ENCODE measurements around the gene PCDH9. TPM values are rescaled to one million over a fixed set of nuclear protein-coding genes. Genes with fewer than 3 reads are reported as not detected.

The PCDH9 gene
- total and polyA plus RNA-seq, 2 of the 13 experiments (the other 11 are each of a cell fraction or from before 2014, with no cell fraction given) = 0.09 TPM; not detected in 1

DNA sequence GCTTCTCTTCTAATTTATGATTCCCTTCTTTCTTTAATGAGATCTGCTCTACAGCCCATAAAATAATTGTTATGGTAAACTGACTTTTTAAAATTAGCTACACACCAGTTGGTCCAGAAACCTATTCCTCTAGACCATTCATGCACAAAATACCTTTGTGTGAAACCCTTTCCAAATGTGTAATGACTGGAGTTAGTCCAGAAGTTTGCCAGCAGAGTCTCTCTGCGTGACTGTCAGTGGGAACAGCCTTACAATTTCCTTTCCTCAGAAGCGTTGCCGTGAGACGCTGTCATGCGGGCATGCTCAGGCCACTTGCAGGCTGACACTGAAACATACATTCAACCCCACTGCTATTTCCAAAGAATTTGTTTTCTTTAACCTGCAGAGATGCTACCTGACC lies 965.2 kb downstream of the PCDH9 start:
- POLR2A ChIA-PET = no interaction called here
- ATAC-seq = no peak
- H3K9ac ChIP-seq (ENCODE audit: insufficient read depth, low read depth, low read length) = no peak overlapping the region
- H3K4me1 ChIP-seq (ENCODE audit: insufficient read depth, low read length) = no peaks in the 10 kb centered on the region
- WGBS (ENCODE audit: low lambda C conversion rate) = 54% methylated on average over 5 of the region's 5 CpGs
- no peak overlapping the region for H3K27ac ChIP-seq (ENCODE audit: extremely low read length, insufficient read depth, low read length)
- no peaks in the 10 kb centered on the region for H3K36me3 ChIP-seq (replicated peaks in 1 of 2; ENCODE audit: control insufficient read depth in 1 of 2, insufficient read depth in 2 of 2, low read length in 2 of 2)
- H3K79me2 ChIP-seq (ENCODE audit: insufficient read depth, low read length) = no peaks in the 10 kb centered on the region
- intact Hi-C loops (cut with micrococcal nuclease; ENCODE audit: unreplicated experiment) = no loop called here
- BruUV-seq (replicated peaks) = no TSS peak
- CTCF ChIA-PET (ENCODE audit: low intra/inter-chr PET ratio, low total read pairs) = no interaction called here
- H4K20me1 ChIP-seq (ENCODE audit: insufficient read depth, low read length) = no peaks in the 10 kb centered on the region
- no peak overlapping the region for H2AFZ ChIP-seq (ENCODE audit: low read length)
- no peak for DNase-seq (ENCODE audit: low spot score)
- H3K27me3 ChIP-seq (ENCODE audit: control insufficient read depth in 1 of 2, insufficient read depth in 2 of 2, low read length in 2 of 2) = no peaks in the 10 kb centered on the region
- no peak overlapping the region for H3K4me3 ChIP-seq (replicated peaks in 1 of 3; ENCODE audit: insufficient read depth in 1 of 3, low read depth in 2 of 3, low read length in 3 of 3)
- in situ Hi-C loops (cut with HindIII; ENCODE audit: extremely low pct_ligation_motif_present, low pct_unique_long_range_greater_than_20kb) = no loop called here
- H3K4me2 ChIP-seq (ENCODE audit: low read depth, low read length) = no peak overlapping the region
- H3K9me3 ChIP-seq (ENCODE audit: low read length) = no peaks in the 10 kb centered on the region; the same call in 1 of the 2 replicates
- FAIRE-seq = no peak
- TF ChIP-seq ZNF350 (CRISPR knock-in tag; IDR thresholded peaks at IDR 0.05; ENCODE audit: borderline replicate concordance, low read depth) (no peak), HES4 (CRISPR knock-in tag; IDR thresholded peaks at IDR 0.05; ENCODE audit: borderline replicate concordance) (no peak), ZNF160 (CRISPR knock-in tag; IDR thresholded peaks at IDR 0.05) (no peak), MEIS2 (CRISPR knock-in tag; IDR thresholded peaks at IDR 0.05) (no peak), KMT2B (CRISPR knock-in tag; IDR thresholded peaks at IDR 0.05) (no peak), EEA1 (CRISPR knock-in tag; IDR thresholded peaks at IDR 0.05; ENCODE audit: borderline replicate concordance) (no peak), ZNF83 (CRISPR knock-in tag; IDR thresholded peaks at IDR 0.05; ENCODE audit: borderline replicate concordance) (no peak), RFX3 (CRISPR knock-in tag; IDR thresholded peaks at IDR 0.05) (no peak), TRIM24 (CRISPR knock-in tag; IDR thresholded peaks at IDR 0.05) (no peak), RAD21 (CRISPR knock-in tag; IDR thresholded peaks at IDR 0.05) (no peak)
- TF ChIP-seq, protein P1, sequence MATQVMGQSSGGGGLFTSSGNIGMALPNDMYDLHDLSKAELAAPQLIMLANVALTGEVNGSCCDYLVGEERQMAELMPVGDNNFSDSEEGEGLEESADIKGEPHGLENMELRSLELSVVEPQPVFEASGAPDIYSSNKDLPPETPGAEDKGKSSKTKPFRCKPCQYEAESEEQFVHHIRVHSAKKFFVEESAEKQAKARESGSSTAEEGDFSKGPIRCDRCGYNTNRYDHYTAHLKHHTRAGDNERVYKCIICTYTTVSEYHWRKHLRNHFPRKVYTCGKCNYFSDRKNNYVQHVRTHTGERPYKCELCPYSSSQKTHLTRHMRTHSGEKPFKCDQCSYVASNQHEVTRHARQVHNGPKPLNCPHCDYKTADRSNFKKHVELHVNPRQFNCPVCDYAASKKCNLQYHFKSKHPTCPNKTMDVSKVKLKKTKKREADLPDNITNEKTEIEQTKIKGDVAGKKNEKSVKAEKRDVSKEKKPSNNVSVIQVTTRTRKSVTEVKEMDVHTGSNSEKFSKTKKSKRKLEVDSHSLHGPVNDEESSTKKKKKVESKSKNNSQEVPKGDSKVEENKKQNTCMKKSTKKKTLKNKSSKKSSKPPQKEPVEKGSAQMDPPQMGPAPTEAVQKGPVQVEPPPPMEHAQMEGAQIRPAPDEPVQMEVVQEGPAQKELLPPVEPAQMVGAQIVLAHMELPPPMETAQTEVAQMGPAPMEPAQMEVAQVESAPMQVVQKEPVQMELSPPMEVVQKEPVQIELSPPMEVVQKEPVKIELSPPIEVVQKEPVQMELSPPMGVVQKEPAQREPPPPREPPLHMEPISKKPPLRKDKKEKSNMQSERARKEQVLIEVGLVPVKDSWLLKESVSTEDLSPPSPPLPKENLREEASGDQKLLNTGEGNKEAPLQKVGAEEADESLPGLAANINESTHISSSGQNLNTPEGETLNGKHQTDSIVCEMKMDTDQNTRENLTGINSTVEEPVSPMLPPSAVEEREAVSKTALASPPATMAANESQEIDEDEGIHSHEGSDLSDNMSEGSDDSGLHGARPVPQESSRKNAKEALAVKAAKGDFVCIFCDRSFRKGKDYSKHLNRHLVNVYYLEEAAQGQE (IDR thresholded peaks at IDR 0.05; ENCODE audit: borderline replicate concordance in 1 of 2, low read depth in 1 of 2, low read length in 2 of 2) = no peak
- TF ChIP-seq, protein P2, sequence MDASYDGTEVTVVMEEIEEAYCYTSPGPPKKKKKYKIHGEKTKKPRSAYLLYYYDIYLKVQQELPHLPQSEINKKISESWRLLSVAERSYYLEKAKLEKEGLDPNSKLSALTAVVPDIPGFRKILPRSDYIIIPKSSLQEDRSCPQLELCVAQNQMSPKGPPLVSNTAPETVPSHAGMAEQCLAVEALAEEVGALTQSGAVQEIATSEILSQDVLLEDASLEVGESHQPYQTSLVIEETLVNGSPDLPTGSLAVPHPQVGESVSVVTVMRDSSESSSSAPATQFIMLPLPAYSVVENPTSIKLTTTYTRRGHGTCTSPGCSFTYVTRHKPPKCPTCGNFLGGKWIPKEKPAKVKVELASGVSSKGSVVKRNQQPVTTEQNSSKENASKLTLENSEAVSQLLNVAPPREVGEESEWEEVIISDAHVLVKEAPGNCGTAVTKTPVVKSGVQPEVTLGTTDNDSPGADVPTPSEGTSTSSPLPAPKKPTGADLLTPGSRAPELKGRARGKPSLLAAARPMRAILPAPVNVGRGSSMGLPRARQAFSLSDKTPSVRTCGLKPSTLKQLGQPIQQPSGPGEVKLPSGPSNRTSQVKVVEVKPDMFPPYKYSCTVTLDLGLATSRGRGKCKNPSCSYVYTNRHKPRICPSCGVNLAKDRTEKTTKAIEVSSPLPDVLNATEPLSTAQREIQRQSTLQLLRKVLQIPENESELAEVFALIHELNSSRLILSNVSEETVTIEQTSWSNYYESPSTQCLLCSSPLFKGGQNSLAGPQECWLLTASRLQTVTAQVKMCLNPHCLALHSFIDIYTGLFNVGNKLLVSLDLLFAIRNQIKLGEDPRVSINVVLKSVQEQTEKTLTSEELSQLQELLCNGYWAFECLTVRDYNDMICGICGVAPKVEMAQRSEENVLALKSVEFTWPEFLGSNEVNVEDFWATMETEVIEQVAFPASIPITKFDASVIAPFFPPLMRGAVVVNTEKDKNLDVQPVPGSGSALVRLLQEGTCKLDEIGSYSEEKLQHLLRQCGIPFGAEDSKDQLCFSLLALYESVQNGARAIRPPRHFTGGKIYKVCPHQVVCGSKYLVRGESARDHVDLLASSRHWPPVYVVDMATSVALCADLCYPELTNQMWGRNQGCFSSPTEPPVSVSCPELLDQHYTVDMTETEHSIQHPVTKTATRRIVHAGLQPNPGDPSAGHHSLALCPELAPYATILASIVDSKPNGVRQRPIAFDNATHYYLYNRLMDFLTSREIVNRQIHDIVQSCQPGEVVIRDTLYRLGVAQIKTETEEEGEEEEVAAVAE (CRISPR knock-in tag; IDR thresholded peaks at IDR 0.05; ENCODE audit: borderline replicate concordance) = no peak
- TF ChIP-seq, protein P3, sequence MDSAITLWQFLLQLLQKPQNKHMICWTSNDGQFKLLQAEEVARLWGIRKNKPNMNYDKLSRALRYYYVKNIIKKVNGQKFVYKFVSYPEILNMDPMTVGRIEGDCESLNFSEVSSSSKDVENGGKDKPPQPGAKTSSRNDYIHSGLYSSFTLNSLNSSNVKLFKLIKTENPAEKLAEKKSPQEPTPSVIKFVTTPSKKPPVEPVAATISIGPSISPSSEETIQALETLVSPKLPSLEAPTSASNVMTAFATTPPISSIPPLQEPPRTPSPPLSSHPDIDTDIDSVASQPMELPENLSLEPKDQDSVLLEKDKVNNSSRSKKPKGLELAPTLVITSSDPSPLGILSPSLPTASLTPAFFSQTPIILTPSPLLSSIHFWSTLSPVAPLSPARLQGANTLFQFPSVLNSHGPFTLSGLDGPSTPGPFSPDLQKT (CRISPR knock-in tag; IDR thresholded peaks at IDR 0.05; ENCODE audit: borderline replicate concordance) = no peak
